Neural cell (in vitro differentiated cells): ENCODE measurements around the gene PAMR1.
A peak's percentile ranks its signal among the peaks of the same experiment; 100 is the strongest.

ENCODE experiments used
- CTCF ChIP-seq: fragments of 450-650 bp; IDR thresholded peaks from 2 replicates; pipeline ENCODE4 v1.5.1; 2014; ENCODE audit warnings: antibody characterized with exemption, mild to moderate bottlenecking, moderate library complexity; ENCODE audit not compliant: poor library complexity, severe bottlenecking
- MXI1 ChIP-seq: fragments of 450-650 bp; conservative IDR thresholded peaks from 2 replicates; pipeline ENCODE4 v1.6.1; 2014; ENCODE audit warnings: antibody characterized with exemption, mild to moderate bottlenecking; ENCODE audit not compliant: poor library complexity, severe bottlenecking
- TF ChIP-seq, protein P1 (sequence below): IDR thresholded peaks from 2 replicates; pipeline ENCODE4 v1.6.1; 2012; ENCODE audit warnings: borderline replicate concordance

GRCh38 chr11:35464308-35464707 is 61.1 kb downstream of the PAMR1 start:
- TF ChIP-seq CTCF (peak; percentile 55), MXI1 (no peak)
- TF ChIP-seq, protein P1, sequence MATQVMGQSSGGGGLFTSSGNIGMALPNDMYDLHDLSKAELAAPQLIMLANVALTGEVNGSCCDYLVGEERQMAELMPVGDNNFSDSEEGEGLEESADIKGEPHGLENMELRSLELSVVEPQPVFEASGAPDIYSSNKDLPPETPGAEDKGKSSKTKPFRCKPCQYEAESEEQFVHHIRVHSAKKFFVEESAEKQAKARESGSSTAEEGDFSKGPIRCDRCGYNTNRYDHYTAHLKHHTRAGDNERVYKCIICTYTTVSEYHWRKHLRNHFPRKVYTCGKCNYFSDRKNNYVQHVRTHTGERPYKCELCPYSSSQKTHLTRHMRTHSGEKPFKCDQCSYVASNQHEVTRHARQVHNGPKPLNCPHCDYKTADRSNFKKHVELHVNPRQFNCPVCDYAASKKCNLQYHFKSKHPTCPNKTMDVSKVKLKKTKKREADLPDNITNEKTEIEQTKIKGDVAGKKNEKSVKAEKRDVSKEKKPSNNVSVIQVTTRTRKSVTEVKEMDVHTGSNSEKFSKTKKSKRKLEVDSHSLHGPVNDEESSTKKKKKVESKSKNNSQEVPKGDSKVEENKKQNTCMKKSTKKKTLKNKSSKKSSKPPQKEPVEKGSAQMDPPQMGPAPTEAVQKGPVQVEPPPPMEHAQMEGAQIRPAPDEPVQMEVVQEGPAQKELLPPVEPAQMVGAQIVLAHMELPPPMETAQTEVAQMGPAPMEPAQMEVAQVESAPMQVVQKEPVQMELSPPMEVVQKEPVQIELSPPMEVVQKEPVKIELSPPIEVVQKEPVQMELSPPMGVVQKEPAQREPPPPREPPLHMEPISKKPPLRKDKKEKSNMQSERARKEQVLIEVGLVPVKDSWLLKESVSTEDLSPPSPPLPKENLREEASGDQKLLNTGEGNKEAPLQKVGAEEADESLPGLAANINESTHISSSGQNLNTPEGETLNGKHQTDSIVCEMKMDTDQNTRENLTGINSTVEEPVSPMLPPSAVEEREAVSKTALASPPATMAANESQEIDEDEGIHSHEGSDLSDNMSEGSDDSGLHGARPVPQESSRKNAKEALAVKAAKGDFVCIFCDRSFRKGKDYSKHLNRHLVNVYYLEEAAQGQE = no peak
